ENCODE results near the gene NUF2. TPM values are rescaled to one million over a fixed set of nuclear protein-coding genes. Genes with fewer than 3 reads are reported as not detected.

NUF2 gene
- total and polyA plus RNA-seq, 2 of the 8 experiments (the other 6 are each of a cell fraction or from before 2014, with no cell fraction given) = 12.1 to 28.3 TPM

DNA sequence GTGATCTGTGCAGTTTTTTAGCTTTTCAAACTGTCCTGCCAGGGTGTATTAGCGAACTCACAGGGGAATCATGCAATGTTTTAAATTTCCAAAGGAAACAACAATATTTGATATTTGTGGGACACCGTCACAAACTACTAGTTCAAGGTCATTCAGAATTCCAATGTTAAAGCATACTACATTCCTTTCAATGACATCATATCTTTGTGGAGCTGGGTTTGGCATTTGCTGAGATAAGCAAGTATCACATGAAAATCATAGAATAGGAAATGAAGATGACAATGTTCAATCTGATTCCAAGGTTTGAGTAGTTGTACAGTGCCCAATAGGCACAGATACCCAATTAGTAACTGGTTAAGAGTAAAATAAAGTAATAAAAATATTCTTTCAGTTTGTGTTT lies 35.6 kb downstream of the NUF2 start:
- no peak overlapping the region for H3K56ac ChIP-seq (replicated peaks; ENCODE audit: insufficient read length, low read depth, low read length)
- H2AK5ac ChIP-seq (ENCODE audit: low read depth, low read length) = no peak overlapping the region
- CTCF ChIA-PET (ENCODE audit: partially characterized antibody) = interaction anchor here (0.7 kb wide), 1 partner anchor 367 kb away, joined by 3 read pairs; no protein-coding TSS in a partner anchor
- TF ChIP-seq CBX8 (IDR thresholded peaks at IDR 0.05; ENCODE audit: borderline replicate concordance, low read depth, low read length) (no peak), CEBPB (IDR thresholded peaks at IDR 0.05; ENCODE audit: low read depth, low read length) (no peak), KDM5A (IDR thresholded peaks at IDR 0.05; ENCODE audit: low read length) (no peak), CHD2 (IDR thresholded peaks at IDR 0.05; ENCODE audit: low read length) (no peak), BCL11A (IDR thresholded peaks at IDR 0.05; ENCODE audit: low read depth in 2 of 2, low read length in 2 of 2) (no peak), BRCA1 (IDR thresholded peaks at IDR 0.05; ENCODE audit: low read depth, low read length) (no peak), BACH1 (IDR thresholded peaks at IDR 0.05; ENCODE audit: low read length) (no peak), HDAC2 (IDR thresholded peaks at IDR 0.05; ENCODE audit: borderline replicate concordance in 1 of 2, low read depth in 2 of 2, low read length in 2 of 2) (no peak), TEAD4 (IDR thresholded peaks at IDR 0.05; ENCODE audit: low read depth, low read length) (no peak), HDAC6 (IDR thresholded peaks at IDR 0.05; ENCODE audit: low read depth, low read length) (no peak), SIN3A (conservative IDR thresholded peaks at IDR 0.05 in 1 of 2, IDR thresholded peaks at IDR 0.05 in 1 of 2; ENCODE audit: low read depth in 1 of 2, low read length in 2 of 2) (no peak), SAP30 (IDR thresholded peaks at IDR 0.05; ENCODE audit: insufficient read depth, insufficient replicate concordance, low read length) (no peak)
- TF ChIP-seq, protein P1, sequence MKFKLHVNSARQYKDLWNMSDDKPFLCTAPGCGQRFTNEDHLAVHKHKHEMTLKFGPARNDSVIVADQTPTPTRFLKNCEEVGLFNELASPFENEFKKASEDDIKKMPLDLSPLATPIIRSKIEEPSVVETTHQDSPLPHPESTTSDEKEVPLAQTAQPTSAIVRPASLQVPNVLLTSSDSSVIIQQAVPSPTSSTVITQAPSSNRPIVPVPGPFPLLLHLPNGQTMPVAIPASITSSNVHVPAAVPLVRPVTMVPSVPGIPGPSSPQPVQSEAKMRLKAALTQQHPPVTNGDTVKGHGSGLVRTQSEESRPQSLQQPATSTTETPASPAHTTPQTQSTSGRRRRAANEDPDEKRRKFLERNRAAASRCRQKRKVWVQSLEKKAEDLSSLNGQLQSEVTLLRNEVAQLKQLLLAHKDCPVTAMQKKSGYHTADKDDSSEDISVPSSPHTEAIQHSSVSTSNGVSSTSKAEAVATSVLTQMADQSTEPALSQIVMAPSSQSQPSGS (IDR thresholded peaks at IDR 0.05; ENCODE audit: low read length) = no peak

More for the DNA sequence above, 35.6 kb downstream of the NUF2 start:
- 80% methylated on average over 2 of the region's 2 CpGs; no CpG with 5 or more reads in 1 of the 2 experiments for WGBS, 2 experiments (ENCODE audit: extremely low coverage in 1 of 2, insufficient coverage in 1 of 2, insufficient read length in 1 of 2, insufficient replicate concordance in 2 of 2, low coverage in 1 of 2, low lambda C conversion rate in 2 of 2, missing lambda C conversion rate in 1 of 2)
- Histone ChIP-seq H4K20me1 (replicated peaks in 1 of 2; ENCODE audit: control insufficient read depth in 1 of 2, insufficient read depth in 2 of 2, low read length in 2 of 2) (no peaks in the 10 kb centered on the region), H4K91ac (replicated peaks; ENCODE audit: insufficient read length, low read length) (no peak overlapping the region), H2BK5ac (ENCODE audit: low read depth, low read length) (no peak overlapping the region), H3K4ac (replicated peaks; ENCODE audit: insufficient read length, low read depth, low read length) (no peak overlapping the region), H2BK12ac (ENCODE audit: low read depth, low read length) (no peak overlapping the region), H3K27me3 (replicated peaks in 1 of 4; ENCODE audit: control insufficient read depth in 3 of 4, extremely low read depth in 1 of 4, insufficient read depth in 3 of 4, low read length in 3 of 4) (no peaks in the 10 kb centered on the region), H3K4me2 (ENCODE audit: insufficient read depth in 1 of 2, low read depth in 2 of 2, low read length in 2 of 2) (no peak overlapping the region), H3K27ac (ENCODE audit: low read depth, low read length) (no peak overlapping the region), H3K9me3 (ENCODE audit: insufficient read depth in 2 of 2, low read depth in 1 of 2, low read length in 1 of 2) (no peaks in the 10 kb centered on the region), H3K23ac (ENCODE audit: insufficient read length) (no peak overlapping the region), H3K4me3 (ENCODE audit: extremely low read depth in 1 of 4, insufficient read depth in 2 of 4, low read depth in 3 of 4, low read length in 4 of 4) (no peak overlapping the region), H3K79me2 (ENCODE audit: control insufficient read depth in 1 of 2, insufficient read depth in 2 of 2, low read length in 2 of 2) (no peaks in the 10 kb centered on the region), H3K79me1 (ENCODE audit: low read depth, low read length) (no peaks in the 10 kb centered on the region), H3K4me1 (replicated peaks in 1 of 4; ENCODE audit: control insufficient read depth in 3 of 4, insufficient read depth in 4 of 4, low read length in 3 of 4) (peaks cover 0 to 3% (median 0%) of the 10 kb centered on the region in 4 experiments; a peak in 1 of 7 replicates), H4K5ac (ENCODE audit: insufficient read length, low read depth, low read length) (no peak overlapping the region), H2BK120ac (replicated peaks; ENCODE audit: low read depth, low read length) (no peak overlapping the region), H3K18ac (ENCODE audit: extremely low read depth, low read length) (no peak overlapping the region), H2AFZ (ENCODE audit: low read length) (no peak overlapping the region), H3K23me2 (ENCODE audit: low read depth, low read length) (no peaks in the 10 kb centered on the region), H4K8ac (ENCODE audit: extremely low read depth, insufficient read depth, low read length) (no peak overlapping the region), H3K9ac (replicated peaks in 1 of 4; ENCODE audit: extremely low read depth in 1 of 4, low read depth in 3 of 4, low read length in 3 of 4) (no peak overlapping the region), H2BK20ac (ENCODE audit: low read length) (no peak overlapping the region), H3K36me3 (ENCODE audit: control insufficient read depth in 2 of 4, insufficient read depth in 4 of 4, low read length in 3 of 4) (peaks cover 0 to 9% (median 1%) of the 10 kb centered on the region in 4 experiments; a peak in 4 of 8 replicates), H2BK15ac (ENCODE audit: low read length) (no peak overlapping the region), H3K14ac (ENCODE audit: insufficient read length) (no peak overlapping the region)
- POLR2A ChIA-PET (ENCODE audit: partially characterized antibody) = no interaction called here
- DNase-seq (ENCODE audit: low read depth in 1 of 2, low spot score in 2 of 2) (no peak), FAIRE-seq (no peak)

Data from H1 (cell line).